Measurements from ENCODE around the gene DYRK1A. TPM values are rescaled to one million over a fixed set of nuclear protein-coding genes. Genes with fewer than 3 reads are reported as not detected.

The DYRK1A gene
- total RNA-seq, 1 experiment from 2014 or later = 35.5 TPM

GRCh38 chr21:37372127-37372731 is 5.7 kb downstream of the DYRK1A start:
- Histone ChIP-seq H3K27ac (no peak overlapping the region), H4K20me1 (ENCODE audit: insufficient read depth) (no peaks in the 10 kb centered on the region), H2AFZ (no peak overlapping the region), H3K27me3 (ENCODE audit: insufficient read depth, low read depth) (no peaks in the 10 kb centered on the region), H3K79me2 (ENCODE audit: low read depth) (peaks cover 96% of the 10 kb centered on the region), H3K36me3 (ENCODE audit: low read depth) (no peaks in the 10 kb centered on the region), H3K9me3 (ENCODE audit: insufficient read depth, low read depth) (no peaks in the 10 kb centered on the region), H3K4me1 (replicated peaks; ENCODE audit: insufficient read depth) (peaks cover 57% of the 10 kb centered on the region), H3F3A (ENCODE audit: insufficient read depth, low read depth) (peaks cover 30% of the 10 kb centered on the region), H3K4me3 (no peak overlapping the region), H3K9me2 (ENCODE audit: insufficient read depth) (no peaks in the 10 kb centered on the region), H3K4me2 (no peak overlapping the region)
- CTCF ChIA-PET = interaction anchor here (0.7 kb wide), 1 partner anchor 273 kb away, joined by 3 read pairs; no protein-coding TSS in a partner anchor
- BruUV-seq (replicated peaks) = no TSS peak
- POLR2A ChIA-PET (ENCODE audit: unreplicated experiment) = no interaction called here
- intact Hi-C loops (cut with micrococcal nuclease; ENCODE audit: unreplicated experiment) = no loop called here
- no peak for TF ChIP-seq CTCF (conservative IDR thresholded peaks at IDR 0.05)
- TF ChIP-seq EZH2 (IDR thresholded peaks at IDR 0.05; ENCODE audit: low read depth) = no peak
- no peak for DNase-seq

GRCh38 chr21:37372951-37373350 is 6.4 kb downstream of the DYRK1A start:
- Histone ChIP-seq H3K9me2 (ENCODE audit: insufficient read depth) (no peaks in the 10 kb centered on the region), H3K27ac (no peak overlapping the region), H3K4me1 (replicated peaks; ENCODE audit: insufficient read depth) (peaks cover 57% of the 10 kb centered on the region), H4K20me1 (ENCODE audit: insufficient read depth) (no peaks in the 10 kb centered on the region), H3K79me2 (ENCODE audit: low read depth) (peaks cover 100% of the 10 kb centered on the region), H3K36me3 (ENCODE audit: low read depth) (no peaks in the 10 kb centered on the region), H3K4me2 (no peak overlapping the region), H3K9me3 (ENCODE audit: insufficient read depth, low read depth) (no peaks in the 10 kb centered on the region), H3F3A (ENCODE audit: insufficient read depth, low read depth) (peaks cover 30% of the 10 kb centered on the region), H3K4me3 (no peak overlapping the region), H2AFZ (no peak overlapping the region), H3K27me3 (ENCODE audit: insufficient read depth, low read depth) (no peaks in the 10 kb centered on the region)
- POLR2A ChIA-PET (ENCODE audit: unreplicated experiment) = no interaction called here
- no TSS peak for BruUV-seq (replicated peaks)
- CTCF ChIA-PET = no interaction called here
- TF ChIP-seq EZH2 (IDR thresholded peaks at IDR 0.05; ENCODE audit: low read depth) (no peak), CTCF (conservative IDR thresholded peaks at IDR 0.05) (no peak)
- intact Hi-C loops (cut with micrococcal nuclease; ENCODE audit: unreplicated experiment) = no loop called here
- no peak for DNase-seq

GRCh38 chr21:37373539-37373938 is 7.0 kb downstream of the DYRK1A start:
- Histone ChIP-seq H3K4me1 (replicated peaks; ENCODE audit: insufficient read depth) (peaks cover 57% of the 10 kb centered on the region), H3K27me3 (ENCODE audit: insufficient read depth, low read depth) (no peaks in the 10 kb centered on the region), H3K4me3 (no peak overlapping the region), H3F3A (ENCODE audit: insufficient read depth, low read depth) (peaks cover 30% of the 10 kb centered on the region), H3K9me3 (ENCODE audit: insufficient read depth, low read depth) (no peaks in the 10 kb centered on the region), H4K20me1 (ENCODE audit: insufficient read depth) (no peaks in the 10 kb centered on the region), H3K4me2 (no peak overlapping the region), H2AFZ (no peak overlapping the region), H3K36me3 (ENCODE audit: low read depth) (no peaks in the 10 kb centered on the region), H3K79me2 (ENCODE audit: low read depth) (peaks cover 100% of the 10 kb centered on the region), H3K9me2 (ENCODE audit: insufficient read depth) (no peaks in the 10 kb centered on the region), H3K27ac (no peak overlapping the region)
- ChIA-PET CTCF (interaction anchor here (0.5 kb wide), 1 partner anchor 123 kb away, joined by 4 read pairs; no protein-coding TSS in a partner anchor), POLR2A (ENCODE audit: unreplicated experiment) (interaction anchor here (0.6 kb wide), 1 partner anchor 99 kb away, joined by 4 read pairs; no protein-coding TSS in a partner anchor)
- no peak for TF ChIP-seq EZH2 (IDR thresholded peaks at IDR 0.05; ENCODE audit: low read depth)
- TF ChIP-seq CTCF (conservative IDR thresholded peaks at IDR 0.05) = no peak
- no TSS peak for BruUV-seq (replicated peaks)
- intact Hi-C loops (cut with micrococcal nuclease; ENCODE audit: unreplicated experiment) = no loop called here
- no peak for DNase-seq
